Naive thymus-derived CD4-positive, alpha-beta T cell (primary cell): Measurements from ENCODE around the gene SORL1. TPM values are rescaled to one million over a fixed set of nuclear protein-coding genes. Genes with fewer than 3 reads are reported as not detected.
A peak's percentile ranks its signal among the peaks of the same experiment; 100 is the strongest.

Source experiments
- ATAC-seq: fragments of 150-1000 bp; cut with Tn5 transposase; 2 replicates; pipeline ENCODE4 v1.10.0; 2021; ENCODE audit warnings: mild to moderate bottlenecking, moderate library complexity
- CTCF ChIA-PET: fragments of 350-600 bp; sonication (Branson Sonifier 250); formaldehyde crosslinking; loops from one replicate; lab custom pipeline; 2021; ENCODE audit warnings: antibody characterized with exemption; lab: Charles Lee
- POLR2A ChIA-PET: fragments of 350-600 bp; sonication (Branson Sonifier 250); formaldehyde crosslinking; loops from one replicate; lab custom pipeline; 2021; ENCODE audit warnings: antibody characterized with exemption, inconsistent platforms; lab: Charles Lee
- DNase-seq, 9 donors: peaks; one replicate each; pipeline versions ENCODE4 v3.0.0 to v3.0.0-alpha.2; 2020 to 2022; ENCODE audit warnings: mixed read lengths in 1 of 9
- H3K27ac ChIP-seq: one replicate; pipeline ENCODE4 v1.7.0; 2013; ENCODE audit warnings: mild to moderate bottlenecking, low read depth, low read length, moderate library complexity
- H3K27me3 ChIP-seq, 2 donors: one replicate each; pipeline ENCODE4 v1.7.0; 2013; ENCODE audit warnings: low read length in 2 of 2, mild to moderate bottlenecking in 2 of 2, moderate library complexity in 2 of 2; ENCODE audit not compliant: control insufficient read depth in 2 of 2, insufficient read depth in 2 of 2
- H3K36me3 ChIP-seq, 3 experiments: 1 replicate in 2 of 3; 2 replicates in 1 of 3; pipeline ENCODE4 v1.7.0; 2013; ENCODE audit warnings: low read length in 3 of 3, mild to moderate bottlenecking in 3 of 3, moderate library complexity in 1 of 3; ENCODE audit not compliant: insufficient read depth in 3 of 3, control insufficient read depth in 2 of 3
- H3K4me1 ChIP-seq, 2 donors: one replicate each; pipeline ENCODE4 v1.7.0; 2013; ENCODE audit warnings: low read length in 2 of 2, mild to moderate bottlenecking in 2 of 2, moderate library complexity in 1 of 2; ENCODE audit not compliant: control insufficient read depth in 2 of 2, insufficient read depth in 2 of 2
- H3K4me3 ChIP-seq: 2 replicates; pipeline ENCODE4 v1.7.0; 2013; ENCODE audit warnings: mild to moderate bottlenecking, low read length
- H3K9me3 ChIP-seq, 3 experiments: 1 replicate in 2 of 3; 2 replicates in 1 of 3; pipeline ENCODE4 v1.7.0; 2013; ENCODE audit warnings: low read length in 3 of 3; ENCODE audit not compliant: control insufficient read depth in 2 of 3
- H3K27ac Mint-ChIP-seq, 9 donors: one replicate each; pipeline ENCODE4 v1.8.0; 2020 to 2022; ENCODE audit warnings: mixed read lengths in 9 of 9, mild to moderate bottlenecking in 8 of 9, moderate library complexity in 5 of 9, inconsistent platforms in 2 of 9
- H3K27me3 Mint-ChIP-seq, 5 donors: one replicate each; pipeline ENCODE4 v1.8.0; 2021 to 2022; ENCODE audit warnings: mixed read lengths in 5 of 5, mild to moderate bottlenecking in 1 of 5
- H3K36me3 Mint-ChIP-seq, 5 donors: one replicate each; pipeline ENCODE4 v1.8.0; 2020 to 2022; ENCODE audit warnings: mixed read lengths in 5 of 5, mild to moderate bottlenecking in 3 of 5, inconsistent platforms in 1 of 5
- H3K4me1 Mint-ChIP-seq, 7 donors: one replicate each; pipeline ENCODE4 v1.8.0; 2020 to 2022; ENCODE audit warnings: mixed read lengths in 7 of 7, mild to moderate bottlenecking in 3 of 7, inconsistent platforms in 1 of 7
- H3K4me3 Mint-ChIP-seq, 10 donors: one replicate each; pipeline ENCODE4 v1.8.0; 2020 to 2022; ENCODE audit warnings: mild to moderate bottlenecking in 10 of 10, mixed read lengths in 10 of 10, moderate library complexity in 6 of 10, inconsistent platforms in 2 of 10
- H3K9me3 Mint-ChIP-seq, 11 donors: one replicate each; pipeline ENCODE4 v1.8.0; 2020 to 2022; ENCODE audit warnings: mixed read lengths in 11 of 11, mild to moderate bottlenecking in 4 of 11, inconsistent platforms in 1 of 11, moderate library complexity in 1 of 11
- intact Hi-C, 2 donors: fragments of 100-400 bp; cut with micrococcal nuclease; formaldehyde crosslinking; loops; one replicate each; pipeline ENCODE4 v1.15.1; 2023
- polyA plus RNA-seq, 2 donors: library from polyadenylated mRNA; unstranded; fragments of 300-500 nt; fragmentation: Illumina TruSeq; gene quantifications; one replicate each; pipeline ENCODE4 v1.2.3, GENCODE V29; 2021
- total RNA-seq, 6 experiments: library from RNA in 5 of 6; stranded (reverse) in 5 of 6; gene quantifications; 1 replicate in 5 of 6; 2 replicates in 1 of 6; pipeline ENCODE4 v1.2.3 and lab custom pipeline; 2021 to 2026

SORL1 gene
- total and polyA plus RNA-seq, 7 experiments from 2014 or later, result 165 to 555 (median 321) TPM

- intact Hi-C loops, result no loop called here
- Mint-ChIP-seq H3K9me3 (peaks cover 0 to 2% (median 0%) of the 10 kb centered on the region in 11 donors), H3K27ac (peak overlapping the region in 2 of 9 donors; percentile 16 to 37), H3K27me3 (no peaks in the 10 kb centered on the region), H3K4me1 (no peaks in the 10 kb centered on the region), H3K36me3 (peaks cover 32 to 89% (median 68%) of the 10 kb centered on the region in 5 donors), H3K4me3 (no peak overlapping the region)
- ChIA-PET CTCF (no interaction called here), POLR2A (interaction anchor here (0.7 kb wide), 1 partner anchor 1050 kb away, joined by 3 read pairs; no protein-coding TSS in a partner anchor)
- Histone ChIP-seq H3K27me3 (no peaks in the 10 kb centered on the region), H3K4me3 (no peak overlapping the region), H3K9me3 (no peaks in the 10 kb centered on the region), H3K4me1 (no peaks in the 10 kb centered on the region), H3K27ac (no peak overlapping the region), H3K36me3 (peaks cover 45 to 99% (median 67%) of the 10 kb centered on the region in 3 experiments)
- no peak for DNase-seq
- no peak for ATAC-seq
Observed at GRCh38 chr11:121611242-121611641, 159.1 kb downstream of the SORL1 start.

DNA sequence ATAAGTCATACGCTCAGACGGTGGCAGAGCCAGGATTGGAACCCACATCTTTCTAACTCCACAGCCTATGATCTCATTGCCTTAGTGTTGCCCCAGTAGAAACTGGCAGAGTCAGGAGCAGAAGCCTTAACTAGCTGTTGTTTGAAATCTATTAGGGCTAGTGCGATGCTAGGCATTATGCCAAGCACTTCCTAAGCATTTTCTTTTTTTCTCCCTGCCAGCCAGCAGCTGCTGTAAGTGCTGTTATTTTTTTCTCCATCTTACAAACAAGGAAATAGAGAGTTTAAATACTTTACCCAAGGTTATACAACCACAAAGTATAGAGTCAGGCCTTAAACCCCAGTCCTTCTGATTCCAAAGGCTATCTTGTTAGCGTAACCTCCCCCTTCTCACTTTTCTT, 161.6 kb downstream of the SORL1 start:
- H3K4me1 ChIP-seq, result no peaks in the 10 kb centered on the region
- H3K4me1 Mint-ChIP-seq, result peaks cover 0 to 2% (median 0%) of the 10 kb centered on the region in 7 donors
- CTCF ChIA-PET, result no interaction called here
- no peak overlapping the region for H3K4me3 ChIP-seq
- peak overlapping the region in 1 of 9 donors; percentile 56 for H3K27ac Mint-ChIP-seq
- POLR2A ChIA-PET, result no interaction called here
- DNase-seq, result no peak
- H3K9me3 Mint-ChIP-seq, result peaks cover 0 to 1% (median 0%) of the 10 kb centered on the region in 11 donors
- no peaks in the 10 kb centered on the region for H3K27me3 ChIP-seq
- H3K4me3 Mint-ChIP-seq, result no peak overlapping the region
- peaks cover 31 to 89% (median 70%) of the 10 kb centered on the region in 5 donors for H3K36me3 Mint-ChIP-seq
- H3K9me3 ChIP-seq, result no peaks in the 10 kb centered on the region
- peaks cover 52 to 99% (median 57%) of the 10 kb centered on the region in 3 experiments for H3K36me3 ChIP-seq
- intact Hi-C loops, result no loop called here
- H3K27ac ChIP-seq, result no peak overlapping the region
- no peaks in the 10 kb centered on the region for H3K27me3 Mint-ChIP-seq
- ATAC-seq, result no peak

GRCh38 chr11:121614636-121615240, 162.6 kb downstream of the SORL1 start:
- DNase-seq, result no peak
- intact Hi-C loops, result no loop called here
- POLR2A ChIA-PET, result no interaction called here
- no peak for ATAC-seq
- peaks cover 55 to 99% (median 59%) of the 10 kb centered on the region in 3 experiments for H3K36me3 ChIP-seq
- Mint-ChIP-seq H3K4me3 (peak overlapping the region in 2 of 10 donors; percentile 26 to 28), H3K9me3 (peaks cover 0 to 1% (median 0%) of the 10 kb centered on the region in 11 donors), H3K4me1 (peaks cover 0 to 2% (median 0%) of the 10 kb centered on the region in 7 donors), H3K36me3 (peaks cover 25 to 87% (median 71%) of the 10 kb centered on the region in 5 donors), H3K27me3 (no peaks in the 10 kb centered on the region), H3K27ac (peak overlapping the region in 3 of 9 donors; percentile 32 to 81 (median 56))
- CTCF ChIA-PET, result no interaction called here
- H3K9me3 ChIP-seq, result no peaks in the 10 kb centered on the region
- no peaks in the 10 kb centered on the region for H3K27me3 ChIP-seq
- no peaks in the 10 kb centered on the region for H3K4me1 ChIP-seq
- H3K4me3 ChIP-seq, result no peak overlapping the region
- H3K27ac ChIP-seq, result no peak overlapping the region

DNA sequence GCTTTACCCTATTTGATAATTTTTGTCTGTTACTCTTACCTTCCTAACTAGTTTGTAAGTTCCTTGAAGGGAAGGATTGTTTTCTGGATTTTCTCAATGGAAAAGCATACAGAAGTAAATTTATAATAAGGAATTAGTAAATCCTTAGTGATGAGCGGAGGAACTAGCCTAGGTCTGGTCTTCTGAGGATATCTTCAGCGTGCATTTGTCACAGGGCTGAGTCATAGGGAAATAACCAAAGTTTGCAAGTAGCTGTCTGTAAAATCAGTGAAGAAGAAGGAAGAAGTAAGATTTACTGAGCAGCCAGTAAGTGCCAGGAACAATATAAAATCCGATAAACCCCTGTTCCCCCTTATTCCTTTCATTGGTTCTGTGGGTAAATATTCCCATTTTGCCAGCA, 163.4 kb downstream of the SORL1 start:
- Histone ChIP-seq H3K9me3 (no peaks in the 10 kb centered on the region), H3K4me1 (no peaks in the 10 kb centered on the region), H3K27ac (no peak overlapping the region), H3K4me3 (no peak overlapping the region), H3K27me3 (no peaks in the 10 kb centered on the region), H3K36me3 (peaks cover 62 to 99% (median 62%) of the 10 kb centered on the region in 3 experiments)
- Mint-ChIP-seq H3K27ac (peak overlapping the region in 3 of 9 donors; percentile 22 to 81 (median 32)), H3K4me1 (peaks cover 0 to 2% (median 0%) of the 10 kb centered on the region in 7 donors), H3K9me3 (peaks cover 0 to 1% (median 0%) of the 10 kb centered on the region in 11 donors), H3K4me3 (no peak overlapping the region), H3K36me3 (peaks cover 22 to 86% (median 70%) of the 10 kb centered on the region in 5 donors), H3K27me3 (no peaks in the 10 kb centered on the region)
- ChIA-PET CTCF (interaction anchor here (0.6 kb wide), 1 partner anchor 294 kb away, joined by 3 read pairs; no protein-coding TSS in a partner anchor), POLR2A (interaction anchor here (0.6 kb wide), 1 partner anchor 1912 kb away, joined by 3 read pairs; no protein-coding TSS in a partner anchor)
- DNase-seq, result no peak
- no peak for ATAC-seq
- intact Hi-C loops, result no loop called here

- Histone ChIP-seq H3K27ac (no peak overlapping the region), H3K4me3 (no peak overlapping the region), H3K9me3 (no peaks in the 10 kb centered on the region), H3K36me3 (peaks cover 71 to 100% (median 75%) of the 10 kb centered on the region in 3 experiments), H3K4me1 (no peaks in the 10 kb centered on the region), H3K27me3 (no peaks in the 10 kb centered on the region)
- H3K27me3 Mint-ChIP-seq, result no peaks in the 10 kb centered on the region
- ChIA-PET CTCF (interaction anchor here (1.4 kb wide), 1 partner anchor 28 kb away, joined by 3 read pairs; no protein-coding TSS in a partner anchor), POLR2A (no interaction called here)
- no peak overlapping the region for H3K4me3 Mint-ChIP-seq
- peaks cover 0 to 1% (median 0%) of the 10 kb centered on the region in 11 donors for H3K9me3 Mint-ChIP-seq
- DNase-seq (no peak), ATAC-seq (no peak)
- peaks cover 0 to 4% (median 0%) of the 10 kb centered on the region in 7 donors for H3K4me1 Mint-ChIP-seq
- peak overlapping the region in 3 of 9 donors; percentile 25 to 59 (median 49) for H3K27ac Mint-ChIP-seq
- intact Hi-C loops, result no loop called here
- H3K36me3 Mint-ChIP-seq, result peaks cover 36 to 93% (median 66%) of the 10 kb centered on the region in 5 donors
Observed at GRCh38 chr11:121618516-121618915, 166.4 kb downstream of the SORL1 start.

- peaks cover 23 to 90% (median 61%) of the 10 kb centered on the region in 5 donors for H3K36me3 Mint-ChIP-seq
- Histone ChIP-seq H3K4me3 (no peak overlapping the region), H3K9me3 (no peaks in the 10 kb centered on the region), H3K27me3 (no peaks in the 10 kb centered on the region), H3K36me3 (peaks cover 32 to 99% (median 51%) of the 10 kb centered on the region in 3 experiments), H3K27ac (no peak overlapping the region), H3K4me1 (no peaks in the 10 kb centered on the region)
- intact Hi-C loops, result no loop called here
- DNase-seq, result no peak
- H3K4me1 Mint-ChIP-seq, result peaks cover 0 to 14% (median 0%) of the 10 kb centered on the region in 7 donors
- ATAC-seq, result no peak
- CTCF ChIA-PET, result no interaction called here
- no peaks in the 10 kb centered on the region for H3K27me3 Mint-ChIP-seq
- peak overlapping the region in 5 of 9 donors; percentile 7 to 67 (median 34) for H3K27ac Mint-ChIP-seq
- H3K4me3 Mint-ChIP-seq, result no peak overlapping the region
- no peaks in the 10 kb centered on the region for H3K9me3 Mint-ChIP-seq
- POLR2A ChIA-PET, result no interaction called here
Observed at GRCh38 chr11:121625777-121626506, 173.8 kb downstream of the SORL1 start.
